Measurements from ENCODE around the gene STRBP.

STRBP gene

GRCh38 chr9:123131993-123132392, 136.4 kb downstream of the STRBP start:
- ChIA-PET CTCF (no interaction called here), POLR2A (ENCODE audit: low non-redundant PET) (no interaction called here)
- TF ChIP-seq CTCF (conservative IDR thresholded peaks at IDR 0.05; ENCODE audit: low read depth) = no peak
- H3K27ac ChIP-seq = no peak overlapping the region
- DNase-seq (ENCODE audit: low spot score) = no peak

GRCh38 chr9:123131258-123131657, 137.1 kb downstream of the STRBP start:
- no peak overlapping the region for H3K27ac ChIP-seq
- ChIA-PET POLR2A (ENCODE audit: low non-redundant PET) (no interaction called here), CTCF (no interaction called here)
- no peak for TF ChIP-seq CTCF (conservative IDR thresholded peaks at IDR 0.05; ENCODE audit: low read depth)
- no peak for DNase-seq (ENCODE audit: low spot score)

- POLR2A ChIA-PET (ENCODE audit: low non-redundant PET) = no interaction called here
- CTCF ChIA-PET = interaction anchor here (1.2 kb wide), 1 partner anchor 220 kb away, joined by 3 read pairs; no protein-coding TSS in a partner anchor
- DNase-seq (ENCODE audit: low spot score) = no peak
- H3K27ac ChIP-seq = no peak overlapping the region
- TF ChIP-seq CTCF (conservative IDR thresholded peaks at IDR 0.05; ENCODE audit: low read depth) = no peak
Measured at GRCh38 chr9:123129423-123129822, 139.0 kb downstream of the STRBP start.

GRCh38 chr9:123128591-123128990, 139.8 kb downstream of the STRBP start:
- CTCF ChIA-PET = interaction anchor here (0.6 kb wide), 2 partner anchors 166 to 1263 kb away, joined by 3 to 4 read pairs; no protein-coding TSS in a partner anchor
- TF ChIP-seq CTCF (conservative IDR thresholded peaks at IDR 0.05; ENCODE audit: low read depth) = no peak
- POLR2A ChIA-PET (ENCODE audit: low non-redundant PET) = no interaction called here
- DNase-seq (ENCODE audit: low spot score) = no peak
- H3K27ac ChIP-seq = no peak overlapping the region

GRCh38 chr9:123127512-123128075, 140.8 kb downstream of the STRBP start:
- ChIA-PET CTCF (no interaction called here), POLR2A (ENCODE audit: low non-redundant PET) (no interaction called here)
- H3K27ac ChIP-seq = no peak overlapping the region
- DNase-seq (ENCODE audit: low spot score) = no peak
- no peak for TF ChIP-seq CTCF (conservative IDR thresholded peaks at IDR 0.05; ENCODE audit: low read depth)

GRCh38 chr9:123121457-123121856, 146.9 kb downstream of the STRBP start:
- no peak overlapping the region for H3K27ac ChIP-seq
- CTCF ChIA-PET = interaction anchor here (0.6 to 1.6 kb wide), 4 partner anchors 19 to 275 kb away, joined by 3 to 7 read pairs (median 3); no protein-coding TSS in a partner anchor
- no peak for DNase-seq (ENCODE audit: low spot score)
- POLR2A ChIA-PET (ENCODE audit: low non-redundant PET) = no interaction called here
- TF ChIP-seq CTCF (conservative IDR thresholded peaks at IDR 0.05; ENCODE audit: low read depth) = no peak

Data from RWPE1 (cell line).